Nephron (organoid): ENCODE results near the gene COX20.
"Not testable (repeated sequence)": the region's sequence is repeated elsewhere in the genome, so short reads cannot be mapped to it uniquely, and the experiment has no call there.

ENCODE experiments used
- H3K27ac Mint-ChIP-seq, 3 experiments: 2 replicates each; pipeline ENCODE4 v1.8.0; 2020; ENCODE audit warnings: mixed read lengths in 3 of 3, mild to moderate bottlenecking in 2 of 3, moderate library complexity in 1 of 3
- H3K27me3 Mint-ChIP-seq: 2 replicates; pipeline ENCODE4 v1.8.0; 2021; ENCODE audit warnings: low read depth, mild to moderate bottlenecking, moderate library complexity, mixed read lengths
- H3K36me3 Mint-ChIP-seq: 2 replicates; pipeline ENCODE4 v1.8.0; 2020; ENCODE audit warnings: low read depth, mixed read lengths
- H3K4me1 Mint-ChIP-seq: 2 replicates; pipeline ENCODE4 v1.8.0; 2020; ENCODE audit warnings: mixed read lengths
- H3K4me3 Mint-ChIP-seq, 3 experiments: 2 replicates each; pipeline ENCODE4 v1.8.0; 2020; ENCODE audit warnings: mild to moderate bottlenecking in 3 of 3, mixed read lengths in 3 of 3, moderate library complexity in 2 of 3
- H3K9me3 Mint-ChIP-seq: 2 replicates; pipeline ENCODE4 v1.8.0; 2020; ENCODE audit warnings: mixed read lengths
- TF ChIP-seq, protein P1 (sequence below), 3 experiments: fragments of 200-600 bp; sonication (generic); IDR thresholded peaks; one replicate each; pipeline ENCODE4 v1.5.0; 2021; ENCODE audit warnings: antibody characterized with exemption in 3 of 3; ENCODE audit not compliant: unreplicated experiment in 3 of 3

Gene COX20

GRCh38 chr1:244830639-244831038 is 4.8 kb upstream of the COX20 start:
- Mint-ChIP-seq H3K4me3 (no peak overlapping the region), H3K27ac (no peak overlapping the region), H3K36me3 (no peaks in the 10 kb centered on the region), H3K9me3 (no peaks in the 10 kb centered on the region), H3K4me1 (peaks cover 5% of the 10 kb centered on the region), H3K27me3 (peaks cover 5% of the 10 kb centered on the region)
- TF ChIP-seq, protein P1, sequence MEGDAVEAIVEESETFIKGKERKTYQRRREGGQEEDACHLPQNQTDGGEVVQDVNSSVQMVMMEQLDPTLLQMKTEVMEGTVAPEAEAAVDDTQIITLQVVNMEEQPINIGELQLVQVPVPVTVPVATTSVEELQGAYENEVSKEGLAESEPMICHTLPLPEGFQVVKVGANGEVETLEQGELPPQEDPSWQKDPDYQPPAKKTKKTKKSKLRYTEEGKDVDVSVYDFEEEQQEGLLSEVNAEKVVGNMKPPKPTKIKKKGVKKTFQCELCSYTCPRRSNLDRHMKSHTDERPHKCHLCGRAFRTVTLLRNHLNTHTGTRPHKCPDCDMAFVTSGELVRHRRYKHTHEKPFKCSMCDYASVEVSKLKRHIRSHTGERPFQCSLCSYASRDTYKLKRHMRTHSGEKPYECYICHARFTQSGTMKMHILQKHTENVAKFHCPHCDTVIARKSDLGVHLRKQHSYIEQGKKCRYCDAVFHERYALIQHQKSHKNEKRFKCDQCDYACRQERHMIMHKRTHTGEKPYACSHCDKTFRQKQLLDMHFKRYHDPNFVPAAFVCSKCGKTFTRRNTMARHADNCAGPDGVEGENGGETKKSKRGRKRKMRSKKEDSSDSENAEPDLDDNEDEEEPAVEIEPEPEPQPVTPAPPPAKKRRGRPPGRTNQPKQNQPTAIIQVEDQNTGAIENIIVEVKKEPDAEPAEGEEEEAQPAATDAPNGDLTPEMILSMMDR (IDR thresholded peaks at IDR 0.05; ENCODE audit: unreplicated experiment in 3 of 3): no peak

DNA sequence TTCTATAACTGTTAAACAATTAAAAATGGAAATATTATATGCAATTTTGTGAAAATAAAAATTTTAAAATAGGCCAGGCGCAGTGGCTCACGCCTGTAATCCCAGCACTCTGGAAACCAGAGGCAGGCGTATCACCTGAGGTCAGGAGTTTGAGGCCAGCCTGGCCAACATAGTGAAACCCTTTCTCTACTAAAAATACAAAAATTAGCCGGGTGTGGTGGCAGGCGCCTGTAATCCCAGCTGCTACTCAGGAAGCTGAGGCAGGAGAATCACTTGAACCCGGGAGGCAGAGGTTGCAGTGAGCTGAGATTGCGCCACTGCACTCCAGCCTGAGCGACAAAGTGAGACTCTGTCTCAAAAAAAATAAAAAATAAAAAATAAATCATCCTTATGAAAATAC is 2.2 kb upstream of the COX20 start:
- not testable (repeated sequence) for H3K9me3 Mint-ChIP-seq

GRCh38 chr1:244833734-244834542 is 1.5 kb upstream of the COX20 start:
- Mint-ChIP-seq H3K4me3 (peak overlapping the region; percentile 89 to 97 (median 95)), H3K36me3 (peaks cover 15% of the 10 kb centered on the region), H3K27me3 (no peaks in the 10 kb centered on the region), H3K27ac (peak overlapping the region; percentile 100), H3K9me3 (no peaks in the 10 kb centered on the region), H3K4me1 (peaks cover 27% of the 10 kb centered on the region)
- TF ChIP-seq, protein P1 (IDR thresholded peaks at IDR 0.05; ENCODE audit: unreplicated experiment in 3 of 3): peak; percentile 17 to 43 (median 30)

More for the DNA sequence above, 2.2 kb upstream of the COX20 start:
- H3K4me3 Mint-ChIP-seq: peak overlapping the region in 1 of 3 experiments; percentile 97
- H3K36me3 Mint-ChIP-seq, H3K27me3 Mint-ChIP-seq: not testable (repeated sequence)
- H3K27ac Mint-ChIP-seq: peak overlapping the region; percentile 100
- H3K4me1 Mint-ChIP-seq: peaks cover 20% of the 10 kb centered on the region

GRCh38 chr1:244834543-244835275 is 749 bp upstream of the COX20 start:
- no peaks in the 10 kb centered on the region for H3K27me3 Mint-ChIP-seq
- peak overlapping the region; percentile 100 for H3K27ac Mint-ChIP-seq
- H3K4me3 Mint-ChIP-seq: peak overlapping the region; percentile 89 to 97 (median 95)
- peaks cover 23% of the 10 kb centered on the region for H3K36me3 Mint-ChIP-seq
- TF ChIP-seq, protein P1 (IDR thresholded peaks at IDR 0.05; ENCODE audit: unreplicated experiment in 3 of 3): no peak
- no peaks in the 10 kb centered on the region for H3K9me3 Mint-ChIP-seq
- H3K4me1 Mint-ChIP-seq: peaks cover 35% of the 10 kb centered on the region

DNA sequence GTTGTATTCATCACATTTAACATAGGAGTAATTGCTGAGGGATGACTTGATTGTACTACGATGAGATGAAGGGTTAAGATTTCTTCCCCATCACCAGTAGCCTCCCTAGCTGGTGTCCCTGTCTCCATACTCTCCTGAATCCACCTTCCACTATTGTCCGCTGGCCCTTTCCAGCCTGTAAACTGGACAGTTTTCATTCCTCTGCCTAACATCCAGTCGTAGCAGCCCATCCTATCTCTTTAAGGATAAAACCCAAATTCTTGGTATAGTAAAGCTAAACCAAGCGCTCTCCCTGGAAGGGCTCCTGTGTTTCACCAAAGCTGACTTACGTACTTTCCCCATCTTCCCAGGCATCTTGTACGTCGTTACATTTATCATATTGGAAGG is 670 bp downstream of the COX20 start:
- TF ChIP-seq, protein P1 (IDR thresholded peaks at IDR 0.05; ENCODE audit: unreplicated experiment in 3 of 3): no peak
- Mint-ChIP-seq H3K4me1 (peaks cover 47% of the 10 kb centered on the region), H3K4me3 (peak overlapping the region; percentile 89 to 95 (median 91))

DNA sequence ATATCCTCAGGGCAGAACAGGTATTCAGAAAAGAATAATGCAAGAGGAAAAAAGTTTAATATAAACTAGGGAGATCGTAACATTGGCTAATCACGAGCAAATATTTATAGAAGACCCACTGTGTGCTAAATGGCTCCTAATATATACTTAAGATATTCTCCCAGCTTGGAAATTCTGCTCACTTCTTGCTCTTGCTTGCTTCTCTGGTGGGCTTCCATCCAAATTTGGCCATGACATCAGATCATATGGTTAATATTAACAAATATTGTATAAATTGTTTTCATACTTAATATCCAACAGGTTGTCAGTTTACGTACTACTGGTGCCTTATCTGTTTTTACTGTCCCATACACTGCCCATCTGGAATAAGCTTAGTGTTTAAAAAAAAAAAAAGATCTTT is 1.1 kb downstream of the COX20 start:
- no peaks in the 10 kb centered on the region for H3K9me3 Mint-ChIP-seq
- peak overlapping the region; percentile 89 to 95 (median 91) for H3K4me3 Mint-ChIP-seq
- H3K4me1 Mint-ChIP-seq: peaks cover 52% of the 10 kb centered on the region
- peaks cover 38% of the 10 kb centered on the region for H3K36me3 Mint-ChIP-seq
- H3K27me3 Mint-ChIP-seq: no peaks in the 10 kb centered on the region
- peak overlapping the region; percentile 100 for H3K27ac Mint-ChIP-seq
- TF ChIP-seq, protein P1 (IDR thresholded peaks at IDR 0.05; ENCODE audit: unreplicated experiment in 3 of 3): no peak

More for the DNA sequence above, 670 bp downstream of the COX20 start:
- Mint-ChIP-seq H3K9me3 (no peaks in the 10 kb centered on the region), H3K27ac (peak overlapping the region; percentile 100), H3K27me3 (no peaks in the 10 kb centered on the region), H3K36me3 (peaks cover 35% of the 10 kb centered on the region)
